WTC11 (cell line): ENCODE measurements around the gene MFSD11. TPM values are rescaled to one million over a fixed set of nuclear protein-coding genes. Genes with fewer than 3 reads are reported as not detected.

Source experiments
- ATAC-seq: fragments of 200-7000 bp; cut with Tn5 transposase; 2 replicates; pipeline ENCODE4 v1.10.0; 2021; ENCODE audit warnings: mild to moderate bottlenecking, moderate library complexity
- CTCF ChIA-PET: fragments of 300-600 bp; sonication (Branson Sonifier 250); formaldehyde crosslinking; loops from one replicate; lab custom pipeline; 2021; ENCODE audit warnings: antibody characterized with exemption; lab: Charles Lee
- POLR2A ChIA-PET: fragments of 350-600 bp; sonication (Branson Sonifier 250); formaldehyde crosslinking; loops from one replicate; lab custom pipeline; 2021; ENCODE audit warnings: antibody characterized with exemption; lab: Charles Lee
- DNase-seq: peaks from one replicate; pipeline ENCODE4 v3.0.0; 2021; ENCODE audit warnings: low spot score
- H3K27ac Mint-ChIP-seq: 2 replicates; pipeline ENCODE4 v1.8.0; 2021; ENCODE audit warnings: mixed read lengths
- H3K27me3 Mint-ChIP-seq: 2 replicates; pipeline ENCODE4 v1.8.0; 2021; ENCODE audit warnings: low read depth, mild to moderate bottlenecking, moderate library complexity, mixed read lengths
- H3K36me3 Mint-ChIP-seq: 2 replicates; pipeline ENCODE4 v1.8.0; 2021; ENCODE audit warnings: mixed read lengths
- H3K4me1 Mint-ChIP-seq: 2 replicates; pipeline ENCODE4 v1.8.0; 2022; ENCODE audit warnings: mixed read lengths
- H3K4me3 Mint-ChIP-seq: 2 replicates; pipeline ENCODE4 v1.8.0; 2021; ENCODE audit warnings: mild to moderate bottlenecking, moderate library complexity, mixed read lengths
- H3K9me3 Mint-ChIP-seq: 2 replicates; pipeline ENCODE4 v1.8.0; 2021; ENCODE audit warnings: mixed read lengths
- CBFB ChIP-seq: sonication (generic); formaldehyde crosslinking; IDR thresholded peaks from 2 replicates; pipeline ENCODE4 v1.8.1; 2022; ENCODE audit warnings: mild to moderate bottlenecking, low read depth, missing genetic modification reagents
- CREB1 ChIP-seq: sonication (generic); formaldehyde crosslinking; IDR thresholded peaks from 2 replicates; pipeline ENCODE4 v1.8.0; 2023; ENCODE audit warnings: mild to moderate bottlenecking, missing genetic modification reagents
- CREM ChIP-seq: sonication (generic); formaldehyde crosslinking; IDR thresholded peaks from 2 replicates; pipeline ENCODE4 v1.8.1; 2022; ENCODE audit warnings: mild to moderate bottlenecking, missing genetic modification reagents, moderate library complexity
- EMX1 ChIP-seq: fragments of 250-450 bp; sonication (Bioruptor Pico); IDR thresholded peaks from 2 replicates; pipeline ENCODE4 v1.8.0; 2021; ENCODE audit warnings: mild to moderate bottlenecking
- ESRRA ChIP-seq: sonication (generic); formaldehyde crosslinking; IDR thresholded peaks from 2 replicates; pipeline ENCODE4 v1.8.1; 2022; ENCODE audit warnings: mild to moderate bottlenecking, missing genetic modification reagents, borderline replicate concordance
- KAT7 ChIP-seq: sonication (generic); formaldehyde crosslinking; IDR thresholded peaks from 2 replicates; pipeline ENCODE4 v1.8.1; 2023; ENCODE audit warnings: missing genetic modification reagents, mild to moderate bottlenecking, borderline replicate concordance
- NR2C2 ChIP-seq: sonication (generic); formaldehyde crosslinking; IDR thresholded peaks from 2 replicates; pipeline ENCODE4 v1.8.0; 2022; ENCODE audit warnings: mild to moderate bottlenecking, missing genetic modification reagents
- PRRX2 ChIP-seq: fragments of 250-450 bp; sonication (Bioruptor Pico); IDR thresholded peaks from 2 replicates; pipeline ENCODE4 v1.8.0; 2021; ENCODE audit warnings: mild to moderate bottlenecking
- RORB ChIP-seq: fragments of 250-450 bp; sonication (Bioruptor Pico); IDR thresholded peaks from 2 replicates; pipeline ENCODE4 v1.9.0; 2021; ENCODE audit warnings: mild to moderate bottlenecking
- TEAD1 ChIP-seq: sonication (generic); formaldehyde crosslinking; IDR thresholded peaks from 2 replicates; pipeline ENCODE4 v1.8.0; 2022; ENCODE audit warnings: mild to moderate bottlenecking, missing genetic modification reagents
- ZNF263 ChIP-seq: sonication (generic); formaldehyde crosslinking; IDR thresholded peaks from 2 replicates; pipeline ENCODE4 v1.8.1; 2022; ENCODE audit warnings: low read depth, mild to moderate bottlenecking, moderate library complexity, missing genetic modification reagents
- ZNF396 ChIP-seq: fragments of 250-450 bp; sonication (Bioruptor Pico); IDR thresholded peaks from 2 replicates; pipeline ENCODE4 v1.8.0; 2021; ENCODE audit warnings: mild to moderate bottlenecking, moderate library complexity, borderline replicate concordance
- total RNA-seq: library from RNA; stranded (reverse); gene quantifications from 3 replicates; pipeline ENCODE4 v1.2.3, GENCODE V29; 2021
- TF ChIP-seq, protein P1 (sequence below): sonication (generic); formaldehyde crosslinking; IDR thresholded peaks from 2 replicates; pipeline ENCODE4 v1.8.1; 2023; ENCODE audit warnings: mild to moderate bottlenecking, missing genetic modification reagents
- TF ChIP-seq, protein P2 (sequence below): sonication (generic); formaldehyde crosslinking; IDR thresholded peaks from 2 replicates; pipeline ENCODE4 v1.8.1; 2022; ENCODE audit warnings: mild to moderate bottlenecking, missing genetic modification reagents, moderate library complexity, borderline replicate concordance
- TF ChIP-seq, protein P3 (sequence below): sonication (generic); formaldehyde crosslinking; IDR thresholded peaks from 2 replicates; pipeline ENCODE4 v1.8.1; 2022; ENCODE audit warnings: missing genetic modification reagents, borderline replicate concordance
- TF ChIP-seq, protein P4 (sequence below): fragments of 200-600 bp; IDR thresholded peaks from 2 replicates; pipeline ENCODE4 v1.8.0; 2022; ENCODE audit warnings: antibody characterized with exemption
- TF ChIP-seq, protein P5 (sequence below): fragments of 250-450 bp; sonication (Bioruptor Pico); IDR thresholded peaks from 2 replicates; pipeline ENCODE4 v1.9.0; 2021; ENCODE audit warnings: mild to moderate bottlenecking, borderline replicate concordance
- TF ChIP-seq, protein P6 (sequence below): fragments of 250-450 bp; sonication (Bioruptor Pico); IDR thresholded peaks from 2 replicates; pipeline ENCODE4 v1.9.0; 2021; ENCODE audit warnings: moderate library complexity, mild to moderate bottlenecking, inconsistent platforms, borderline replicate concordance
- TF ChIP-seq, protein P7 (sequence below): sonication (generic); formaldehyde crosslinking; IDR thresholded peaks from 2 replicates; pipeline ENCODE4 v1.8.1; 2023; ENCODE audit warnings: mild to moderate bottlenecking, missing genetic modification reagents, moderate library complexity
- TF ChIP-seq, protein P8 (sequence below): fragments of 250-450 bp; sonication (Bioruptor Pico); IDR thresholded peaks from 2 replicates; pipeline ENCODE4 v1.9.0; 2021; ENCODE audit warnings: mild to moderate bottlenecking

Gene MFSD11
- total RNA-seq, 1 experiment from 2014 or later: 16.6 TPM

DNA sequence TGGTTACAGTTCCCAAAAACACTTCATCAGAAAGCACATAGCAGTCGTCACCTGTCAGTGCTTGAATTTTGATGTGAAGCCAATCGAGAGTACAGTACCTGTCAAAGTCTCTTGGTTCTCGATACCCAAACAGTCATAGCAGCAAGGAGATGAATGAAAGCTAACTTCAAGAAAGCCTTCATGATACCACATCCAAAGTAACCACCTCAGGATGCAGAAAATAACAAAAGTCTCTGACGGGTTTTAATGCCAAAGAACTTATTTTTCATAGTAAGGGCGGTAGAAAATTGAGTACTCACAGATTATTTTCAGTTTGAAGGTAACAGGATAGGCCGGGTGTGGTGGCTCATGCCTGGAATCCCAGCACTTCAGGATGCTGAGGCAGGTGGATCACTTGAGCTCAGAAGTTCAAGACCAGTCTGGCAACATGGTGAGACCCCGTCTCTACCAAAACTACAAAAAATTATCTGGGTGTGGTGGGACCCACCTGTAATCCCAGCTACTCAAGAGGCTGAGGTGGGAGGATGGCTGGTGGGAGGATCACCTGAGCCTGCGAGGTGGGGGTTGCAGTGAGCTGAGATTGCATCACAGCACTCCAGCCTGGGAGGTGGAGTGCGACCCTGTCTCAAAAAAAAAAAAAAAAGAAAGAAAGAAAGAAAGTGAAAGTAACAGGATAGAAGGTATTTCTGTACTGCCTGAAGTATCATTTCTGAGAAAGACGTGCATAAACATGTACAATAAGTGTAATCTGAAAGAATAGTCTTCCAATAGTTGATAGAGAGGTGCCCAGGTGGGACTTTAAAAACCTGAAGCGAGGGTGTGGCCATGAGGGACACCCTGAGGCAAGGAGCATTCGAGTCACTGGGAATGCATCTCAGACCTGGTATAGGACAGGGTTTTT is 15.4 kb downstream of the MFSD11 start:
- ChIA-PET POLR2A (no interaction called here), CTCF (no interaction called here)
- Mint-ChIP-seq H3K27me3 (no peaks in the 10 kb centered on the region), H3K4me3 (no peak overlapping the region), H3K4me1 (no peaks in the 10 kb centered on the region), H3K27ac (no peak overlapping the region), H3K9me3 (no peaks in the 10 kb centered on the region), H3K36me3 (peaks cover 22% of the 10 kb centered on the region)
- no peak for TF ChIP-seq KAT7 (CRISPR knock-in tag)
- TF ChIP-seq, protein P1, sequence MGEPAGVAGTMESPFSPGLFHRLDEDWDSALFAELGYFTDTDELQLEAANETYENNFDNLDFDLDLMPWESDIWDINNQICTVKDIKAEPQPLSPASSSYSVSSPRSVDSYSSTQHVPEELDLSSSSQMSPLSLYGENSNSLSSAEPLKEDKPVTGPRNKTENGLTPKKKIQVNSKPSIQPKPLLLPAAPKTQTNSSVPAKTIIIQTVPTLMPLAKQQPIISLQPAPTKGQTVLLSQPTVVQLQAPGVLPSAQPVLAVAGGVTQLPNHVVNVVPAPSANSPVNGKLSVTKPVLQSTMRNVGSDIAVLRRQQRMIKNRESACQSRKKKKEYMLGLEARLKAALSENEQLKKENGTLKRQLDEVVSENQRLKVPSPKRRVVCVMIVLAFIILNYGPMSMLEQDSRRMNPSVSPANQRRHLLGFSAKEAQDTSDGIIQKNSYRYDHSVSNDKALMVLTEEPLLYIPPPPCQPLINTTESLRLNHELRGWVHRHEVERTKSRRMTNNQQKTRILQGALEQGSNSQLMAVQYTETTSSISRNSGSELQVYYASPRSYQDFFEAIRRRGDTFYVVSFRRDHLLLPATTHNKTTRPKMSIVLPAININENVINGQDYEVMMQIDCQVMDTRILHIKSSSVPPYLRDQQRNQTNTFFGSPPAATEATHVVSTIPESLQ (CRISPR knock-in tag): no peak
- TF ChIP-seq EMX1 (CRISPR knock-in tag): no peak
- no peak for TF ChIP-seq ZNF263 (CRISPR knock-in tag)
- TF ChIP-seq, protein P2, sequence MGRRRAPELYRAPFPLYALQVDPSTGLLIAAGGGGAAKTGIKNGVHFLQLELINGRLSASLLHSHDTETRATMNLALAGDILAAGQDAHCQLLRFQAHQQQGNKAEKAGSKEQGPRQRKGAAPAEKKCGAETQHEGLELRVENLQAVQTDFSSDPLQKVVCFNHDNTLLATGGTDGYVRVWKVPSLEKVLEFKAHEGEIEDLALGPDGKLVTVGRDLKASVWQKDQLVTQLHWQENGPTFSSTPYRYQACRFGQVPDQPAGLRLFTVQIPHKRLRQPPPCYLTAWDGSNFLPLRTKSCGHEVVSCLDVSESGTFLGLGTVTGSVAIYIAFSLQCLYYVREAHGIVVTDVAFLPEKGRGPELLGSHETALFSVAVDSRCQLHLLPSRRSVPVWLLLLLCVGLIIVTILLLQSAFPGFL (CRISPR knock-in tag): no peak
- TF ChIP-seq, protein P3, sequence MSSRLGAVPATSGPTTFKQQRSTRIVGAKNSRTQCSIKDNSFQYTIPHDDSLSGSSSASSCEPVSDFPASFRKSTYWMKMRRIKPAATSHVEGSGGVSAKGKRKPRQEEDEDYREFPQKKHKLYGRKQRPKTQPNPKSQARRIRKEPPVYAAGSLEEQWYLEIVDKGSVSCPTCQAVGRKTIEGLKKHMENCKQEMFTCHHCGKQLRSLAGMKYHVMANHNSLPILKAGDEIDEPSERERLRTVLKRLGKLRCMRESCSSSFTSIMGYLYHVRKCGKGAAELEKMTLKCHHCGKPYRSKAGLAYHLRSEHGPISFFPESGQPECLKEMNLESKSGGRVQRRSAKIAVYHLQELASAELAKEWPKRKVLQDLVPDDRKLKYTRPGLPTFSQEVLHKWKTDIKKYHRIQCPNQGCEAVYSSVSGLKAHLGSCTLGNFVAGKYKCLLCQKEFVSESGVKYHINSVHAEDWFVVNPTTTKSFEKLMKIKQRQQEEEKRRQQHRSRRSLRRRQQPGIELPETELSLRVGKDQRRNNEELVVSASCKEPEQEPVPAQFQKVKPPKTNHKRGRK (CRISPR knock-in tag): no peak
- no peak for TF ChIP-seq TEAD1
- no peak for TF ChIP-seq RORB (CRISPR knock-in tag)
- TF ChIP-seq CREM (CRISPR knock-in tag): no peak
- TF ChIP-seq, protein P4, sequence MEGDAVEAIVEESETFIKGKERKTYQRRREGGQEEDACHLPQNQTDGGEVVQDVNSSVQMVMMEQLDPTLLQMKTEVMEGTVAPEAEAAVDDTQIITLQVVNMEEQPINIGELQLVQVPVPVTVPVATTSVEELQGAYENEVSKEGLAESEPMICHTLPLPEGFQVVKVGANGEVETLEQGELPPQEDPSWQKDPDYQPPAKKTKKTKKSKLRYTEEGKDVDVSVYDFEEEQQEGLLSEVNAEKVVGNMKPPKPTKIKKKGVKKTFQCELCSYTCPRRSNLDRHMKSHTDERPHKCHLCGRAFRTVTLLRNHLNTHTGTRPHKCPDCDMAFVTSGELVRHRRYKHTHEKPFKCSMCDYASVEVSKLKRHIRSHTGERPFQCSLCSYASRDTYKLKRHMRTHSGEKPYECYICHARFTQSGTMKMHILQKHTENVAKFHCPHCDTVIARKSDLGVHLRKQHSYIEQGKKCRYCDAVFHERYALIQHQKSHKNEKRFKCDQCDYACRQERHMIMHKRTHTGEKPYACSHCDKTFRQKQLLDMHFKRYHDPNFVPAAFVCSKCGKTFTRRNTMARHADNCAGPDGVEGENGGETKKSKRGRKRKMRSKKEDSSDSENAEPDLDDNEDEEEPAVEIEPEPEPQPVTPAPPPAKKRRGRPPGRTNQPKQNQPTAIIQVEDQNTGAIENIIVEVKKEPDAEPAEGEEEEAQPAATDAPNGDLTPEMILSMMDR: no peak
- TF ChIP-seq PRRX2 (CRISPR knock-in tag): no peak
- TF ChIP-seq NR2C2 (CRISPR knock-in tag): no peak
- ATAC-seq (no peak), DNase-seq (no peak)

DNA sequence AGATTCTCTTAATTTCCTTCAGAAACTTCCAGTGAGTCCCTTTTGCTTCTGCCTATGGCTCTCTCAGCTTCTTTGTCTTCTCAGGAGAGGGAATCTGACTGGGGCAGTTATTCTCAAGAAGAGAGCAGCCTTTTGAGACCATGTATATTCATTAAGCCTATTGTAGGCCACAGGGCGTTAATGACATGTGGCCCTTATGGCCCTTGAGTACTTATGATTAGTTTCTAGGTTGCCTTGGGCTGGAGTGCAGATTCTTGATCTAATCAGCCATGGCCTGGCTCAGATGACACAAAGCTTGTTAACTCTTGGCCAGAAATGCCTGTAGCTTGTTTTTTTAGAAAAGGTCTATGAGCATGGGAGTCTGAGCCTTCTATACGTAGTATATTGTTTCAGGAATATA is 17.4 kb downstream of the MFSD11 start:
- H3K27ac Mint-ChIP-seq: no peak overlapping the region
- H3K4me3 Mint-ChIP-seq: no peak overlapping the region
- POLR2A ChIA-PET: no interaction called here
- ATAC-seq (no peak), DNase-seq (no peak)
- no peaks in the 10 kb centered on the region for H3K27me3 Mint-ChIP-seq
- CTCF ChIA-PET: no interaction called here
- H3K4me1 Mint-ChIP-seq: no peaks in the 10 kb centered on the region
- no peaks in the 10 kb centered on the region for H3K9me3 Mint-ChIP-seq
- peaks cover 27% of the 10 kb centered on the region for H3K36me3 Mint-ChIP-seq
- TF ChIP-seq, protein P5, sequence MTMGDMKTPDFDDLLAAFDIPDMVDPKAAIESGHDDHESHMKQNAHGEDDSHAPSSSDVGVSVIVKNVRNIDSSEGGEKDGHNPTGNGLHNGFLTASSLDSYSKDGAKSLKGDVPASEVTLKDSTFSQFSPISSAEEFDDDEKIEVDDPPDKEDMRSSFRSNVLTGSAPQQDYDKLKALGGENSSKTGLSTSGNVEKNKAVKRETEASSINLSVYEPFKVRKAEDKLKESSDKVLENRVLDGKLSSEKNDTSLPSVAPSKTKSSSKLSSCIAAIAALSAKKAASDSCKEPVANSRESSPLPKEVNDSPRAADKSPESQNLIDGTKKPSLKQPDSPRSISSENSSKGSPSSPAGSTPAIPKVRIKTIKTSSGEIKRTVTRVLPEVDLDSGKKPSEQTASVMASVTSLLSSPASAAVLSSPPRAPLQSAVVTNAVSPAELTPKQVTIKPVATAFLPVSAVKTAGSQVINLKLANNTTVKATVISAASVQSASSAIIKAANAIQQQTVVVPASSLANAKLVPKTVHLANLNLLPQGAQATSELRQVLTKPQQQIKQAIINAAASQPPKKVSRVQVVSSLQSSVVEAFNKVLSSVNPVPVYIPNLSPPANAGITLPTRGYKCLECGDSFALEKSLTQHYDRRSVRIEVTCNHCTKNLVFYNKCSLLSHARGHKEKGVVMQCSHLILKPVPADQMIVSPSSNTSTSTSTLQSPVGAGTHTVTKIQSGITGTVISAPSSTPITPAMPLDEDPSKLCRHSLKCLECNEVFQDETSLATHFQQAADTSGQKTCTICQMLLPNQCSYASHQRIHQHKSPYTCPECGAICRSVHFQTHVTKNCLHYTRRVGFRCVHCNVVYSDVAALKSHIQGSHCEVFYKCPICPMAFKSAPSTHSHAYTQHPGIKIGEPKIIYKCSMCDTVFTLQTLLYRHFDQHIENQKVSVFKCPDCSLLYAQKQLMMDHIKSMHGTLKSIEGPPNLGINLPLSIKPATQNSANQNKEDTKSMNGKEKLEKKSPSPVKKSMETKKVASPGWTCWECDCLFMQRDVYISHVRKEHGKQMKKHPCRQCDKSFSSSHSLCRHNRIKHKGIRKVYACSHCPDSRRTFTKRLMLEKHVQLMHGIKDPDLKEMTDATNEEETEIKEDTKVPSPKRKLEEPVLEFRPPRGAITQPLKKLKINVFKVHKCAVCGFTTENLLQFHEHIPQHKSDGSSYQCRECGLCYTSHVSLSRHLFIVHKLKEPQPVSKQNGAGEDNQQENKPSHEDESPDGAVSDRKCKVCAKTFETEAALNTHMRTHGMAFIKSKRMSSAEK: no peak
- TF ChIP-seq, protein P6, sequence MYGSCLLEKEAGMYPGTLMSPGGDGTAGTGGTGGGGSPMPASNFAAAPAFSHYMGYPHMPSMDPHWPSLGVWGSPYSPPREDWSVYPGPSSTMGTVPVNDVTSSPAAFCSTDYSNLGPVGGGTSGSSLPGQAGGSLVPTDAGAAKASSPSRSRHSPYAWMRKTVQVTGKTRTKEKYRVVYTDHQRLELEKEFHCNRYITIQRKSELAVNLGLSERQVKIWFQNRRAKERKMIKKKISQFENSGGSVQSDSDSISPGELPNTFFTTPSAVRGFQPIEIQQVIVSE (CRISPR knock-in tag): no peak
- no peak for TF ChIP-seq CREB1 (CRISPR knock-in tag)
- TF ChIP-seq, protein P7, sequence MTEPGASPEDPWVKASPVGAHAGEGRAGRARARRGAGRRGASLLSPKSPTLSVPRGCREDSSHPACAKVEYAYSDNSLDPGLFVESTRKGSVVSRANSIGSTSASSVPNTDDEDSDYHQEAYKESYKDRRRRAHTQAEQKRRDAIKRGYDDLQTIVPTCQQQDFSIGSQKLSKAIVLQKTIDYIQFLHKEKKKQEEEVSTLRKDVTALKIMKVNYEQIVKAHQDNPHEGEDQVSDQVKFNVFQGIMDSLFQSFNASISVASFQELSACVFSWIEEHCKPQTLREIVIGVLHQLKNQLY (CRISPR knock-in tag): no peak
- no peak for TF ChIP-seq ZNF396 (CRISPR knock-in tag)
- TF ChIP-seq ESRRA (CRISPR knock-in tag): no peak
- no peak for TF ChIP-seq CBFB (CRISPR knock-in tag)
- TF ChIP-seq, protein P8, sequence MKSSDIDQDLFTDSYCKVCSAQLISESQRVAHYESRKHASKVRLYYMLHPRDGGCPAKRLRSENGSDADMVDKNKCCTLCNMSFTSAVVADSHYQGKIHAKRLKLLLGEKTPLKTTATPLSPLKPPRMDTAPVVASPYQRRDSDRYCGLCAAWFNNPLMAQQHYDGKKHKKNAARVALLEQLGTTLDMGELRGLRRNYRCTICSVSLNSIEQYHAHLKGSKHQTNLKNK (CRISPR knock-in tag): no peak
